ENCODE measurements around the gene ARL5C. TPM values are rescaled to one million over a fixed set of nuclear protein-coding genes. Genes with fewer than 3 reads are reported as not detected.

ARL5C gene
- polyA plus RNA-seq, 1 donor from 2014 or later: not detected

DNA sequence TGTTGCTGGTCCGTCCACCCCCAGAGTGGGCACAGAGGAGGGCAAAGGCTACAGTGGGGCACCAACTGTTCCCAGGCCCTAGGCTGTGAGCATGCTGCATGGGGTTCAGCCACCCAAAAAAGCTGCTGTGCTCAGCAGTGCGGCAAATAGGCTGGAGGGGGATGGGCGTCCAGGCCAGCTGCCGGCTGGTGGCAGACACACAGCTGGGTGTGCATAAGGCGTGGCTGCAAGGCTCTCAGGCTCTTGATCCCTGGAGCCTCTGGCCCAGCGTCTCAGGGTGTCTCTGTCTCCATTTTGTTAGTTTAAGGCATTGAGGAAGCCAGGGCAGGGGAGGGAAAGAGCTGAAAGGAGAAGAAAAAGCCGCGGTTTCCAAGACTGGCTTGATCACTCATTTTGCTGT, 42.9 kb upstream of the ARL5C start:
- Histone ChIP-seq H3K27me3 (ENCODE audit: insufficient read depth, low read depth, low read length) (peaks cover 10% of the 10 kb centered on the region), H3K4me3 (ENCODE audit: low read length) (no peak overlapping the region), H4K20me1 (ENCODE audit: insufficient read depth) (no peaks in the 10 kb centered on the region), H3K36me3 (ENCODE audit: insufficient read depth, low read length) (no peaks in the 10 kb centered on the region), H2AFZ (ENCODE audit: low read depth, low read length) (no peak overlapping the region), H3F3A (ENCODE audit: insufficient read depth, low read length, poor library complexity, severe bottlenecking) (no peaks in the 10 kb centered on the region), H3K4me2 (ENCODE audit: low read length) (no peak overlapping the region), H3K79me2 (replicated peaks; ENCODE audit: insufficient read depth, low read length) (no peaks in the 10 kb centered on the region), H3K9me2 (ENCODE audit: insufficient read depth, low read length) (no peaks in the 10 kb centered on the region), H3K9me3 (ENCODE audit: low read length) (no peaks in the 10 kb centered on the region), H3K9ac (ENCODE audit: low read length) (no peak overlapping the region), H3K27ac (ENCODE audit: low read length) (no peak overlapping the region)
- TF ChIP-seq MXI1 (conservative IDR thresholded peaks at IDR 0.05; ENCODE audit: poor library complexity, severe bottlenecking) (no peak), TAF1 (IDR thresholded peaks at IDR 0.05; ENCODE audit: low read depth) (no peak), RAD21 (conservative IDR thresholded peaks at IDR 0.05) (no peak), EZH2 (IDR thresholded peaks at IDR 0.05; ENCODE audit: borderline replicate concordance, insufficient read depth, low read length, poor library complexity, severe bottlenecking) (no peak), POLR2AphosphoS5 (IDR thresholded peaks at IDR 0.05) (no peak), SMC3 (conservative IDR thresholded peaks at IDR 0.05; ENCODE audit: poor library complexity) (no peak), EP300 (conservative IDR thresholded peaks at IDR 0.05; ENCODE audit: poor library complexity, severe bottlenecking) (no peak)
- TF ChIP-seq, protein P1, sequence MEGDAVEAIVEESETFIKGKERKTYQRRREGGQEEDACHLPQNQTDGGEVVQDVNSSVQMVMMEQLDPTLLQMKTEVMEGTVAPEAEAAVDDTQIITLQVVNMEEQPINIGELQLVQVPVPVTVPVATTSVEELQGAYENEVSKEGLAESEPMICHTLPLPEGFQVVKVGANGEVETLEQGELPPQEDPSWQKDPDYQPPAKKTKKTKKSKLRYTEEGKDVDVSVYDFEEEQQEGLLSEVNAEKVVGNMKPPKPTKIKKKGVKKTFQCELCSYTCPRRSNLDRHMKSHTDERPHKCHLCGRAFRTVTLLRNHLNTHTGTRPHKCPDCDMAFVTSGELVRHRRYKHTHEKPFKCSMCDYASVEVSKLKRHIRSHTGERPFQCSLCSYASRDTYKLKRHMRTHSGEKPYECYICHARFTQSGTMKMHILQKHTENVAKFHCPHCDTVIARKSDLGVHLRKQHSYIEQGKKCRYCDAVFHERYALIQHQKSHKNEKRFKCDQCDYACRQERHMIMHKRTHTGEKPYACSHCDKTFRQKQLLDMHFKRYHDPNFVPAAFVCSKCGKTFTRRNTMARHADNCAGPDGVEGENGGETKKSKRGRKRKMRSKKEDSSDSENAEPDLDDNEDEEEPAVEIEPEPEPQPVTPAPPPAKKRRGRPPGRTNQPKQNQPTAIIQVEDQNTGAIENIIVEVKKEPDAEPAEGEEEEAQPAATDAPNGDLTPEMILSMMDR (IDR thresholded peaks at IDR 0.05; ENCODE audit: poor library complexity, severe bottlenecking): no peak
- TF ChIP-seq, protein P2, sequence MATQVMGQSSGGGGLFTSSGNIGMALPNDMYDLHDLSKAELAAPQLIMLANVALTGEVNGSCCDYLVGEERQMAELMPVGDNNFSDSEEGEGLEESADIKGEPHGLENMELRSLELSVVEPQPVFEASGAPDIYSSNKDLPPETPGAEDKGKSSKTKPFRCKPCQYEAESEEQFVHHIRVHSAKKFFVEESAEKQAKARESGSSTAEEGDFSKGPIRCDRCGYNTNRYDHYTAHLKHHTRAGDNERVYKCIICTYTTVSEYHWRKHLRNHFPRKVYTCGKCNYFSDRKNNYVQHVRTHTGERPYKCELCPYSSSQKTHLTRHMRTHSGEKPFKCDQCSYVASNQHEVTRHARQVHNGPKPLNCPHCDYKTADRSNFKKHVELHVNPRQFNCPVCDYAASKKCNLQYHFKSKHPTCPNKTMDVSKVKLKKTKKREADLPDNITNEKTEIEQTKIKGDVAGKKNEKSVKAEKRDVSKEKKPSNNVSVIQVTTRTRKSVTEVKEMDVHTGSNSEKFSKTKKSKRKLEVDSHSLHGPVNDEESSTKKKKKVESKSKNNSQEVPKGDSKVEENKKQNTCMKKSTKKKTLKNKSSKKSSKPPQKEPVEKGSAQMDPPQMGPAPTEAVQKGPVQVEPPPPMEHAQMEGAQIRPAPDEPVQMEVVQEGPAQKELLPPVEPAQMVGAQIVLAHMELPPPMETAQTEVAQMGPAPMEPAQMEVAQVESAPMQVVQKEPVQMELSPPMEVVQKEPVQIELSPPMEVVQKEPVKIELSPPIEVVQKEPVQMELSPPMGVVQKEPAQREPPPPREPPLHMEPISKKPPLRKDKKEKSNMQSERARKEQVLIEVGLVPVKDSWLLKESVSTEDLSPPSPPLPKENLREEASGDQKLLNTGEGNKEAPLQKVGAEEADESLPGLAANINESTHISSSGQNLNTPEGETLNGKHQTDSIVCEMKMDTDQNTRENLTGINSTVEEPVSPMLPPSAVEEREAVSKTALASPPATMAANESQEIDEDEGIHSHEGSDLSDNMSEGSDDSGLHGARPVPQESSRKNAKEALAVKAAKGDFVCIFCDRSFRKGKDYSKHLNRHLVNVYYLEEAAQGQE (IDR thresholded peaks at IDR 0.05; ENCODE audit: borderline replicate concordance): no peak

DNA sequence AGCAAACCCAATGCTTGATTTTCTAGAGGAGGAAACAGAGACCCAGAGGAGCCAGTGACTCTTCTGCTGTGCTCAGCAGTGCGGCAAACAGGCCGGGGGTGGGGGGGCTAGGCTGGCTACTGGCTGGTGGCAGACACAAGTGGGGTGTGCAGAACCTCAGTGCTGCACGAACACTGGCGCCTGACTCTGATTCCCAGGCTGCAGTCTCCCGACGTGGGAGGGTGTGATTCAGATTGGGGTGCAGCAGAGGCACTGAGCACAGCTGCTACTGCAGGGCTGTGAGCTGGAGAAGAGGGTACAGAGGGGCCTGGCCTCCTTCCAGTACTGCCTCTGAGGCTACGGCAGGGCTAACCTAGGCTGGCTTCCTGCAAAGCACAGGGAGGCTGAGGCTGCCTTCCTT, 42.2 kb upstream of the ARL5C start:
- no peak overlapping the region for H2AFZ ChIP-seq (ENCODE audit: low read depth, low read length)
- no peak overlapping the region for H3K4me2 ChIP-seq (ENCODE audit: low read length)
- H3K27me3 ChIP-seq (ENCODE audit: insufficient read depth, low read depth, low read length): peaks cover 10% of the 10 kb centered on the region
- H4K20me1 ChIP-seq (ENCODE audit: insufficient read depth): no peaks in the 10 kb centered on the region
- no peak overlapping the region for H3K9ac ChIP-seq (ENCODE audit: low read length)
- no peaks in the 10 kb centered on the region for H3K9me2 ChIP-seq (ENCODE audit: insufficient read depth, low read length)
- no peaks in the 10 kb centered on the region for H3K79me2 ChIP-seq (replicated peaks; ENCODE audit: insufficient read depth, low read length)
- no peak overlapping the region for H3K27ac ChIP-seq (ENCODE audit: low read length)
- no peak overlapping the region for H3K4me3 ChIP-seq (ENCODE audit: low read length)
- TF ChIP-seq, protein P2 (IDR thresholded peaks at IDR 0.05; ENCODE audit: borderline replicate concordance): no peak
- TF ChIP-seq EZH2 (IDR thresholded peaks at IDR 0.05; ENCODE audit: borderline replicate concordance, insufficient read depth, low read length, poor library complexity, severe bottlenecking) (no peak), TAF1 (IDR thresholded peaks at IDR 0.05; ENCODE audit: low read depth) (no peak), POLR2AphosphoS5 (IDR thresholded peaks at IDR 0.05) (no peak), RAD21 (conservative IDR thresholded peaks at IDR 0.05) (no peak), MXI1 (conservative IDR thresholded peaks at IDR 0.05; ENCODE audit: poor library complexity, severe bottlenecking) (no peak), SMC3 (conservative IDR thresholded peaks at IDR 0.05; ENCODE audit: poor library complexity) (no peak), EP300 (conservative IDR thresholded peaks at IDR 0.05; ENCODE audit: poor library complexity, severe bottlenecking) (no peak)
- TF ChIP-seq, protein P1 (IDR thresholded peaks at IDR 0.05; ENCODE audit: poor library complexity, severe bottlenecking): no peak
- H3F3A ChIP-seq (ENCODE audit: insufficient read depth, low read length, poor library complexity, severe bottlenecking): no peaks in the 10 kb centered on the region
- H3K36me3 ChIP-seq (ENCODE audit: insufficient read depth, low read length): no peaks in the 10 kb centered on the region
- H3K9me3 ChIP-seq (ENCODE audit: low read length): no peaks in the 10 kb centered on the region
